Bladder microvascular endothelial cell (primary cell): ENCODE results near the gene C1QTNF12. TPM values are rescaled to one million over a fixed set of nuclear protein-coding genes. Genes with fewer than 3 reads are reported as not detected.

Experiments
- total RNA-seq: library from RNA; depleted of rRNA; stranded (reverse); fragments of >200 nt; gene quantifications from 2 replicates; pipeline ENCODE4 v1.2.3, GENCODE V29; 2014

C1QTNF12 gene
- total RNA-seq, result 0.32 and 0.57 TPM in 2 replicates

GRCh38 chr1:1246577-1247340, at the start of gene C1QTNF12:
Gene C1QTNF12, minus strand, starts transcription at chr1:1246722. Its CDS starts 32 bp downstream, at chr1:1246690.

DNA sequence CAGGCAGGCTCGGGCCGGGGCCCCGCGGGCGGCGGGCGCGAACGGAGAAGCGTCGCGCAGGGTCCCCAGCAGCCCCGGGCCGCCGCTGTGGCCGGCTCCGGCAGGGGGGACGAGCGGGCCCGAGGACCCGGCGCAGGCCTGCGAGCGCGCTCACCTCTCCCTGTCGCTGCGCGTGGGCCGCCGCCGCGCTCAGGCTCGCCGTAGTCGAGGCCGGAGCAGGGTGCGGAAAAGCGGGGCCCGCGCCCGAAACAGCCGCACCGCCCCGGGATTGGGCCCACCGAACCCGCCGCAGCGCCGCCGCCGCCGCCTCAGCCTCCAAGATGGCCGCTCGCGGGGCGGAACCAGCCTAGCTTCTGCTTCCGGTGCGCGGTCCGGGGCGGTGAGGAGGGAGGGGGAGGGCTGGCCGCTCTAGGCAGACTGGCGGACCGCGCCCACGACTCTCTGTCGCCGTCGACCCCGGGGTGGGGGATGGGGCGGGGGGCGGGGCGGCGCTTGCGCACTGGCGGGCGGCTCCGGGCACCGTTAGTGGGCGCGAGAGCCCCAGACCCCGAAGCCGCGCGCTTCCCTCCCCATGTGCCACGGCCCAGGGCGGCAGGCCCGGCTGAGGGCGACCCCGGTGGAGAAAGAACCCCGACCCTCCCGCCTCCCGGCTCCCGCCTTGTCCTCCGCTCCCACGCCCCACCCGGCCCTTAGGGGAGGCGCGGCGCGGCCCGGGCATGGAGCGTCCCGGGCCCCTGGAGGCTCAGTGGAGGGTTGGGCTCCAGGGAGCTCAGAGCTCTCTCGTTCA, 27.2 kb upstream of the C1QTNF12 start, which contains the start of gene UBE2J2:
Gene UBE2J2 (minus strand): TSS at position 343 of the 787 bp plus-strand sequence. CDS start 5,862 bp downstream, outside the sequence.

DNA sequence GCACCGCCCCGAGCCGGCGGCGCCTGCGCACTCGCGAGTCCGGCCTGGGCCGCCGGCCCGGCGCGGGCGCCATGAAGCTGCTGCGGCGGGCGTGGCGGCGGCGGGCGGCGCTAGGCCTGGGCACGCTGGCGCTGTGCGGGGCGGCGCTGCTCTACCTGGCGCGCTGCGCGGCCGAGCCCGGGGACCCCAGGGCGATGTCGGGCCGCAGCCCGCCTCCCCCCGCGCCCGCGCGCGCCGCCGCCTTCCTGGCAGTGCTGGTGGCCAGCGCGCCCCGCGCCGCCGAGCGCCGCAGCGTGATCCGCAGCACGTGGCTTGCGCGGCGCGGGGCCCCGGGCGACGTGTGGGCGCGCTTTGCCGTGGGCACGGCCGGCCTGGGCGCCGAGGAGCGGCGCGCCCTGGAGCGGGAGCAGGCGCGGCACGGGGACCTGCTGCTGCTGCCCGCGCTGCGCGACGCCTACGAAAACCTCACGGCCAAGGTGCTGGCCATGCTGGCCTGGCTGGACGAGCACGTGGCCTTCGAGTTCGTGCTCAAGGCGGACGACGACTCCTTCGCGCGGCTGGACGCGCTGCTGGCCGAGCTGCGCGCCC, 14.2 kb downstream of the C1QTNF12 start, which contains the start of gene B3GALT6:
Gene B3GALT6 (plus strand): TSS at position 30 of the 588 bp plus-strand sequence. CDS start 42 bp downstream, at position 72.

DNA sequence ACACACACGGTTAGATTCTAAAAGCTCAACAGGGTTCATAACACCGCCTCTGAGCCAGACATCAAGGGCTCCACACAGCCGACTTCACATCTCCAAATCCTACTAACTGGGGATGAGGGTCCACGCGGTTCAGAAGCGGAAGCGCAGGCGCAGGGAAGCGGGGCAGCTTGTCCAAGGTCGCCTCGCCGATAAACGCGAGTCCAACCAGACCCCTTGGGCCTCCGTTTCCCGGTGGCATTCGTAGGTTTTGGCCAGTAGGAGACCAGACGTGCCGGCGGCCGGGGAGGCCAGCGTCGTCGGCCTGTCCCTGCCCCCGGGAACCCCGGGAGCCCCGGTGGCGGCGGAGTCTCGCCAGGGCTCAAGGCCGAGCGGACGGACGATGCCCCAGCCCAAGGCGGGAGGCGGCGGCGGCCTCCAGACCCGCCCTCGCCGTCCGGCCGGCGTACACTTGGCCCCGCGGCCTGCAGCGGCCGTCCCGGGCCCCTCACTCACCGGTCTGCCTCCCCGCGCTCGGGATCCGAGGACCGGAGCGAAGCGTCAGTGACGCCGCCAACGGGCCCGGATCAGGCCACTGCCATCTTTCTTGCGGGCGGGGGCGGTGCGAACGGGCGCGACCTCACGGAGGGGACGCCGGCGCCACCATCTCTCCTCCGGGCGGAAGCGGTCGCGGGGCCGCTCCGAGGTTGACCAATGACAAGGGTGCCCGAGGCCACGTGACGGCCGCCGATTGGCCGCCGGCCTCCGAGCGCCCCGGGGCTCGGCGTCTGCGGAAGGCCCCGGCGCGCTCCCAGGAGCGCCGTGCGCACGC, 14.9 kb downstream of the C1QTNF12 start, which contains the start of gene SDF4:
Gene SDF4 (minus strand): TSS at position 602 of the 808 bp plus-strand sequence. CDS start 3,229 bp downstream, outside the sequence.

GRCh38 chr1:1213345-1214265, 32.9 kb downstream of the C1QTNF12 start, which contains the start of gene TNFRSF4:
Gene TNFRSF4, minus strand, starts transcription at chr1:1214153. Its CDS starts 26 bp downstream, at chr1:1214127.

DNA sequence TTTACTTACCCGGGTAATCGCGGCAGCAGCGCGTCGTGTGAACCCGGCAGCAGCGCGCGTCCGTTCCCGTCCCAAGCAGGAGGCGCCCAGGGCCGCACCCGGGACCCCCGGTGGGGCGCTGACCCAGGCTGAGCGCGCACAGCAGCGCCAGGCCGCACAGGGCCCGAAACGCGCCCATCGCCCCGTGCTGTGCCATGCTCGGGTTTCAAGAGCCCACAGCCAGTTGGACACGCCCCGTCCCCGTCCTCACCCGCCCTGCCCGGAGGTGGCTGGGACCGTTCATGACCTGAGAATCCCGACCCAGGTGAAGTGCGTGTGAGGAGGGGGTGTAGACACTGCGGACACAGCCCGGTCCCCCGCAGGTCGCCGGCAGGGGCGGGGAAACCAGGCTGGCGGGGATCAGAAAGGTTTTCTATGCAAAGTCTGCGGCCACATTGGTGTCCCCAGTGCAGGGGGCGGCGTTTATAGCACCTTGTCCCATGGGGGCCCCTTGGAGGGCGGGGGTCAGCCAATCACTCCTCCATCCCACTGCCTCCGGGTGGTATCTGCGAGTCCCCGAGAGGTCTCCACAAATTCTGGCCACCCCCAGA, 40.1 kb downstream of the C1QTNF12 start, which contains the start of gene TNFRSF18:
Gene TNFRSF18 (minus strand): TSS at position 217 of the 590 bp plus-strand sequence. CDS start 21 bp downstream, at position 196.

Other genes with a start within 250 kb of the C1QTNF12 start
- 19.6 and 32.3 TPM in 2 replicates for gene HES4, start 246.6 kb downstream of the C1QTNF12 start, total RNA-seq
- gene ISG15, start 233.2 kb downstream of the C1QTNF12 start, total RNA-seq, result 87.4 and 256 TPM in 2 replicates
- gene AGRN, start 226.6 kb downstream of the C1QTNF12 start, total RNA-seq, result 97.1 and 238 TPM in 2 replicates
- not detected in 2 replicates for gene RNF223, start 172.4 kb downstream of the C1QTNF12 start, total RNA-seq
- 6.2 and 9.3 TPM in 2 replicates for gene C1orf159, start 130.6 kb downstream of the C1QTNF12 start, total RNA-seq
- gene TTLL10, start 72.8 kb downstream of the C1QTNF12 start, total RNA-seq, result not detected in 2 replicates
- gene TNFRSF18, start 40.1 kb downstream of the C1QTNF12 start, total RNA-seq, result 1.0 TPM in 1 of 2 replicates, not detected in the other
- 2.1 and 7.7 TPM in 2 replicates for gene TNFRSF4, start 32.6 kb downstream of the C1QTNF12 start, total RNA-seq
- gene SDF4, start 14.7 kb downstream of the C1QTNF12 start, total RNA-seq, result 89.2 and 155 TPM in 2 replicates
- gene B3GALT6, start 14.5 kb downstream of the C1QTNF12 start, total RNA-seq, result 16.5 and 25.5 TPM in 2 replicates
- gene UBE2J2, start 27.1 kb upstream of the C1QTNF12 start, total RNA-seq, result 35.9 and 53.0 TPM in 2 replicates
- gene SCNN1D, start 33.7 kb upstream of the C1QTNF12 start, total RNA-seq, result under 0.01 and 0.63 TPM in 2 replicates
- 15.5 and 45.4 TPM in 2 replicates for gene ACAP3, start 61.2 kb upstream of the C1QTNF12 start, total RNA-seq
- gene PUSL1, start 61.9 kb upstream of the C1QTNF12 start, total RNA-seq, result 9.1 and 10.5 TPM in 2 replicates
- 54.6 and 91.5 TPM in 2 replicates for gene INTS11, start 77.9 kb upstream of the C1QTNF12 start, total RNA-seq
- 15.1 and 16.4 TPM in 2 replicates for gene CPTP, start 78.1 kb upstream of the C1QTNF12 start, total RNA-seq
- 0.31 and 0.32 TPM in 2 replicates for gene TAS1R3, start 84.6 kb upstream of the C1QTNF12 start, total RNA-seq
- gene DVL1, start 102.7 kb upstream of the C1QTNF12 start, total RNA-seq, result 36.1 and 52.0 TPM in 2 replicates
- gene MXRA8, start 111.8 kb upstream of the C1QTNF12 start, total RNA-seq, result 0.38 and 0.97 TPM in 2 replicates
- gene AURKAIP1, start 128.5 kb upstream of the C1QTNF12 start, total RNA-seq, result 70.4 and 101 TPM in 2 replicates
- 54.7 and 196 TPM in 2 replicates for gene CCNL2, start 152.6 kb upstream of the C1QTNF12 start, total RNA-seq
- 62.6 and 82.6 TPM in 2 replicates for gene MRPL20, start 160.6 kb upstream of the C1QTNF12 start, total RNA-seq
- gene ANKRD65, start 174.6 kb upstream of the C1QTNF12 start, total RNA-seq, result 0.25 and 0.32 TPM in 2 replicates
- gene VWA1, start 189.0 kb upstream of the C1QTNF12 start, total RNA-seq, result 19.4 and 34.7 TPM in 2 replicates
- 1.4 TPM in 1 of 2 replicates, not detected in the other for gene ATAD3C, start 203.0 kb upstream of the C1QTNF12 start, total RNA-seq
- gene ATAD3B, start 225.0 kb upstream of the C1QTNF12 start, total RNA-seq, result 17.9 and 21.2 TPM in 2 replicates